HG03460 (cell line): ENCODE measurements around the gene PCNX2.

ENCODE experiments used
- ATAC-seq: cut with Tn5 transposase; IDR thresholded peaks from one replicate; pipeline ENCODE4 v1.9.1; 2021; ENCODE audit not compliant: unreplicated experiment

Gene PCNX2

GRCh38 chr1:233268389-233269022 lies 27.0 kb downstream of the PCNX2 start:
- ATAC-seq: no peak

- ATAC-seq: peak; percentile 13
Measured at GRCh38 chr1:233261695-233262094, 33.8 kb downstream of the PCNX2 start.

GRCh38 chr1:233261206-233261605 lies 34.3 kb downstream of the PCNX2 start:
- peak; percentile 97 for ATAC-seq

GRCh38 chr1:233257786-233258185 lies 37.7 kb downstream of the PCNX2 start:
- no peak for ATAC-seq

GRCh38 chr1:233256789-233257188 lies 38.7 kb downstream of the PCNX2 start:
- no peak for ATAC-seq

DNA sequence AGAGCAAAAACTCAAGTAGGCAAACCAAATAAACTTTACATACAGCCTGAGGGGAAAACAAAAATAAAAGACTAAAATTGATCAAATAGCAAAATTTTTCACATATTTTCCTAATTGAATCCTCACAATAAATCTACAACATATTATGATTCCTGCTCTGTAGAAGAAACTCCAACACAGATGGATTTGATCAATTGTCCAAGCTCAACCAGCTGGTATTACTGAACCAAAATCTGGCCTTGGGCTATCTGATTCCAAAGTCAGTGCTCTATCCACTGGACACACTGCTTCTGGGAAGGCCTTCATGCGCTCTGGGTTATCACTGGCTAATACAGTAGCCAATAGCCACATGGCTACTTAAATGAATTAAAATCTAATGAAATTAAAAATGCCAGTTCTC lies 39.3 kb downstream of the PCNX2 start:
- no peak for ATAC-seq

DNA sequence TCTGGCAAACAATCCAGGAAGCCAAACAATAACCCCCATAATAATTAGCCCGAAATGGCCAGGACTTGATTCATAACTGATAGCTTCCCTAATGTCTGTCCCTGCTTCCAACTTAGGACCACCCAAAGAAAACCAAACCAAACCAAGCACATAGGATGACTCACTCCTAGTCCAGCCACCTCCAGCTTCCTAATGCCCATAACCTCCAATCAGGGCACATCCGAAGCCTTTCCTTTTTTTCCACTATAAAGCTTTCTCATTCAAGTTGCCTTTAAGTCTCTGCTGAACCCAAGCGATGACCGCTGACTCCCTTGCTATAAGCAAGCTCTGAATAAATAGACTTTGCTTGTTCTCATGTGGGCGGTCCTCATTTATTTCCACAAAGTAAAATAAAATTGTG lies 40.4 kb downstream of the PCNX2 start:
- ATAC-seq: no peak

DNA sequence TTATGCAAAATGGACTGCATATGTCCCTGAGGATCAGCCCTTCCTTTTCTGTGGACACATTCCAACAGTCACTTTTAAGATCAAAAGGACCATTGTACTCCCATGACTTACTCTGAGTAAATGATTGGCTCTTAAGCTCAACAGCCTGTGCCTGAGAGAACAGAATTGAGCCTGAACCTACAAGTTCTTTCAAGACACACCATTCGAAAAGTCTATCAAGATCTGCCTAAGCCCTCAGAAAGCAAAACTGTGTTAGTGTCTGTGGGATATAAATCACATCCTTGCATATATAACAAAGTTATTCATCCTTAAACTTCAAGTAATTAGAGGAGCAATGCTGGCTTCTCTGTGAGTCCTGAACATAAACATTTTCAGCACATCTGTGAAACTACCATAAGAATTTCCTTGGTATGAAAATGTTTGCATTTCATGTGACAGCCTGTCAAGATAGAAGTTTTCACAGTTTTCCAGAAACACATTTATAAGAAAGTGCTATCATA lies 41.6 kb downstream of the PCNX2 start:
- no peak for ATAC-seq

- no peak for ATAC-seq
Measured at GRCh38 chr1:233253231-233253831, 42.2 kb downstream of the PCNX2 start.

- ATAC-seq: no peak
Measured at GRCh38 chr1:233252441-233252840, 43.1 kb downstream of the PCNX2 start.

DNA sequence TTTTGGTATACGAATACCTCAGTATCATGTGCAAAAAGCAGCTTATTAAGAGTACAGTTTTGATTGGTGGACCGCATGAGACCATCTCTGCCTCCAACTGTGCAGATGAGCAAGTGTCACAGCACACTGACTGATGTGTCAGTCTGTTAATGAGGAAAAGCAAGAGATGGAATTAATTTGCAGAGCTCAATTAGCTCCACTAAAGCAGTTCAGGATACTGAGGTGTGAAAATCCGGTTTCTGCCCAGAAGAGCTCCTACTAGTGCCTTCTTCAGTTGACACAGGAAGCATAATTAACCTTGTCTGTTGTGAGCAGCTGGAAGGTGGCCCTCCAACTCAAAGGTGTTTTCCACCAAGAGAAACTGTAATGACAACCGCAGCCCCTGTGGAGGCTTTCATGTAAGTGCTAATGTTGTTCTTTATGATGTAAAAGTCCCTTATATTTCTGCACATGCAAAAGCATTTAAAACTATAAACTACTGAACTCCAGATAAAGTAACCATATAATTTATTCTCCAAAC lies 44.3 kb downstream of the PCNX2 start:
- ATAC-seq: no peak

GRCh38 chr1:233248014-233248413 lies 47.5 kb downstream of the PCNX2 start:
- no peak for ATAC-seq

GRCh38 chr1:233246965-233247364 lies 48.6 kb downstream of the PCNX2 start:
- ATAC-seq: no peak

GRCh38 chr1:233245191-233245765 lies 50.2 kb downstream of the PCNX2 start:
- ATAC-seq: no peak

DNA sequence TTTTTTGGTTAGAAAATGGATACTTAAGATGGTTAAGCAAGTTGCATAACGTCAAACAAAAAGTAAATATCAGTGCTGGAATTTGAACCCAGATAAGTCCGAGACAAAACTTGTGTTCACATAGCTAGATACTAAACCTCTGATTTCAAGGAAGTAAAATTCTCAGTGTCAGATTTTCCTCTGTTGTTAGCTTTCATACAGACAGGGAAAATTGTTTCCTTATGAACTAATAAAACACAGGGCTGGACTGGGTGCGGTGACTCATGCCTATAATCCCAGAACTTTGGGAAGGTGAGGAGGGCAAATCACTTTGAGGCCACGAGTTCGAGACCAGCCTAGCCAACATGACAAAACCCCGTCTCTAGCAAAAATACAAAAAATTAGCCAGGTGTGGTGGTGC lies 51.3 kb downstream of the PCNX2 start:
- no peak for ATAC-seq

DNA sequence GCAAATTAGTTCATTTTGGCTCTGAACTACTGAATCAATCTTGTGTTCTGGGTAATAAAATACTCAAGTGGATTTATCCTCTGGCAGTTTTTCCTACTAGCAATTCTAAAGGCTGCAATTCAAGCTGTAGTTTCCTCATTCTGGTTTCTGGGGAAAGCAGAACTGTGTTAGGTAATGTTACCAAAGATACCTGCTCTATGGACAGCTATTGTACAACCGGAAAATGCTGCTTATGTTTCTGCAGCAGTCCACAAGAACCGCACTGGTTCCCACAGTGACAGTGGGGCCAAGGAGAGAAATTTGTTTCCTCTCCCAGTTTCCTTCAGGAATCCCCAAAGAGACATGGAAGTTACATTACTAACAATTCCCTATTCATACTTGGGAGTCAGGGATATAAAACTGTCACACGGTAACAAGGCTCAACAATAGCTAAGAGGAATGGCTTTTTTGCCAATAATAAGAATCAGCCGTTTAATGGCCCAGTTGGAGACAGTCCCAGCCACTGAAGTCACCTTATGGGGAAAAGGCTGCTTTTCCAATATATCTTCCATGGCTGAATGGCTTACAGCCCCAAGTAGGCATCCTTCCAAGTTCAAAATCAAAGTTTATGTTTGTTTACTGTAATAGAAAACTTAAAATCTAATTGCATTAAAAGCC lies 52.6 kb downstream of the PCNX2 start:
- no peak for ATAC-seq

- ATAC-seq: no peak
Measured at GRCh38 chr1:233241759-233242158, 53.8 kb downstream of the PCNX2 start.

DNA sequence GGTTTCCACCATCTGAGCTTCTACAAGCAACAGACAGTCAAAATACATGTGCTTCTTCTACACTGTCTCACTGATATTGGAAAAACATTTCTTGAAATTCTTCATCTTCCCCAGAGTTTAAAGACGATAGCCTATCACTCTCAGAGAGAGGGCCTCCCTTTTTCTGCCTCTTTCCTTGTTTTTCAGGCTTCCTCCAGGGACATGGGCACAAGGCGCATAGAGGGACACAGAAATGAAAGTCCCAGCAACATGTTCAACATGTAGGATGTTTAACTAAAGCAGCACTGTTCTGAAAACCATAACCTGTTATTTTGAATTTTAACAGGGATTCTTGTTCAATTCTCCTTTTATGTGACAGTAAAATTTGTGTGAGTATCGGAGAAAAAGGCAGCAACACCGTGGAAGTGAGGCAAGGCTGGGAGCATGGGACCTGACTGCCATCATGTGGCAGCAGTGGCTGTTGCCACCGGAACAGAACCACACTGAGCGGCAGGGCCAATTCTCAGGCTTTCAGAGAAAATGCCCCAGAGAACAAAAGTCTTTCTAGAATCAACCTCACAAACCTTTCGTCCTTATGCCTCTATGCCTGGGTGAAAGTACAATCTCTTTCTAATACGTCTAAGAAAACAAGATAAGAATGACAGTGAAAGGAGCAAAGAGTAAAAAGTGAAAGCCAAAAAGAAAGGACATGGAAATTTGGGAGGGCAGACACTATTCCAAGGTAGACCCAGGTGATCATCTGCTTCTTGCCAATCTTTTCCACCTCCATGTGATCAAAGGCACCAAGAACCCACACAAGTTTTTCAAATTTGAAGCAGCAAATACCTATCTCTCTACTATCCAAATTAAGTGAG lies 54.5 kb downstream of the PCNX2 start:
- ATAC-seq: peak; percentile 65

DNA sequence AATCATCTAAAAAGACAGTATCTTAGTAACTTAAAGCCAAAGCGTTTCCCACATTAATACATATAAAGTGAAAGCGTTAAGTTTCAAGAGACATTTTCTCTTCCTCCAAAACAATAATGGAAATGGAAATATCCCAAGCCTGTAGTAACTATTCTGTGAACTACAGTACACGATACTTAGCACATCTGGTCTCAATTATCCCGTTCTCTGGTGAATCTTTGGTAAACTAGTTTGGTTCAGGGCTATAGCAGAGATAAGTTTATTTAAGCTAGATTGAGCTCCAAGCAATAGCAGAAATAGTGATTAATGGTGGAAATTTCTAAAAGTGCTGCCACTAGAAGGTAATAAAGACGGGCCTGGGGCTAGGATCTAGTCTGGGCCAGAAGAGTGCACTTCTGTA lies 55.2 kb downstream of the PCNX2 start:
- ATAC-seq: no peak

GRCh38 chr1:233238884-233239431 lies 56.6 kb downstream of the PCNX2 start:
- ATAC-seq: no peak

DNA sequence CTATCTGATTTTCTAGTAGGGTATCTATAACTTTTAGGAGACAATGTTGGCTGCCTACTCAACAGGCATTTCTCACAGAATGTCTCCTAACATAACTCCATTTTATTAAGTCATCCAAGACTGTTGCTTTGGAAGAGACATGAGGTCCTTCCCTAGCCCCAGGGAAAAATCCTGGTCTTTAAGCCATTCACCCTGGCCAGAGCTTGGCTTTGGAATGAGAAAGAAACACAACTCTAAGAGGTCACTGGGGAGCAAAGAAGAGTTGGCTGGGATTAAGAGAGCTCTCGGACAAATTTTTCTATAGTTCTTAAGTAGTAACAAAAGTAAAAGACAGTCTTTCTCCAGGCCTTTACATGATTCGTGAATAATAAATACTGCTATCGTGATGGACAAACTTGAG lies 57.9 kb downstream of the PCNX2 start:
- ATAC-seq: no peak
